Amygdala (tissue), 56 donors: ENCODE results near the gene CCDC121.

Source experiments
- DNase-seq, 56 donors: peaks; one replicate each; lab custom pipeline; 2025; lab: John Stamatoyannopoulos, UW

The CCDC121 gene

DNA sequence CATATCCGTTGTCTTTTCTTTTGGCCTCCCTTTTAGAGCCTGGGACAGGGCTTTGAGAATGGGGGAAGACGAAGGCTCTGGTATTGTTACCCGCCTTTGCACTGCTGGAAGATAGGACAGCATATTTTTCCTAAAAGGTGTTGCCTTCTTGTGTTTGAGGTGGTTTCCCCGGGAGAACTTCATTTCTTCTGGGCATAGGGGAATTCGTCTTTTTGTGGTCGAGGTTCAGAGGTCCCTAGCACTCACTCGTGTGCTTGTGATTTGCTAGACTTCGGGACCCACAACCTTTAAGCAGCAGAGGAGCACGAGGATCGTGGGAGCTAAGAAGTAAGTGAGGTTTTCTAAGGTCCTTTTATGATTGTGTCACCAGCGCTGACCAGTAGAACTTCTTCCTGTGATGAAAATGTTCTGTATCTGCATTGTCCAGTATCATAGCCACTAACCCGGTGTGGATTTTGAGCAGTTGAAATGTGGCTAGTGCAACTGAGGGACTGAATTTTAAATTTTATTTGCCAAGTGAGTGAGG lies 45.4 kb downstream of the CCDC121 start:
- DNase-seq, result no peak

DNA sequence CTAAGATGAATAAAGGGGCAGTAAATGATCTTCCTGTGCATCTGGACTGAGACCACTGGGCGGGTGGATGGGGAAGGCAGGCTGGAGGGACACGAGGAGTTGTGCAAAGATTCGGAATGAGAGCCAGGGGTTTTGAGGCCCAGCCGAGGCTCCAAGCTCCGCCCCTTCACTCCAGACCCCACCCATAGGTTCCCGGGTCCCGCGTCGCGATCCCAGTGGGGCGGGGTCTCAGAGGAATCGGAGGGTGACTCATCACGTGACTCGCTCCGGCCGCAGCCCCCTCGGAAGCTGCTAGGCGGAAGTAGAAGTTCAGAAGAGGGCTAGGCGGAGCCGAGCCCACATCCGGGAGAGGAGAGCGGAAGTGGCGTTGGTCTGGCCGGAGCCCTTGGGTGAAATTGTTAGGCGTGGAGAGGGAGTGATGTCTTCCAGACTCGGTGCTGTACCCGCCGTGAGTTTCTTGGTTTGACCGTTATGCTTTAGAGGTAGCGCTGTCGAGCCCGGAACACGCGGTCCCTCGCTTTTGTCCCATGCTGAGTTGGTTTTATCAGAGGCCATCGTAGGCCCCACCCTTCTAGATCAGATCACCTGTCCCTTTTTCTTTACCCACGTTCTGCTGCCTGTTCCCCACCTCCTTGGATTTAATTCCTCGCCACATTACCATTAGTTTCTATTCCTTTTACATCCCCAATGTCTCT lies 46.0 kb downstream of the CCDC121 start, which contains the start of gene ZNF512:
TSS of gene ZNF512 (plus strand) at position 348 of the 695 bp plus-strand sequence. CDS start at position 419, 71 bp downstream.
- DNase-seq, result peak; percentile 41 to 93 (median 77)

DNA sequence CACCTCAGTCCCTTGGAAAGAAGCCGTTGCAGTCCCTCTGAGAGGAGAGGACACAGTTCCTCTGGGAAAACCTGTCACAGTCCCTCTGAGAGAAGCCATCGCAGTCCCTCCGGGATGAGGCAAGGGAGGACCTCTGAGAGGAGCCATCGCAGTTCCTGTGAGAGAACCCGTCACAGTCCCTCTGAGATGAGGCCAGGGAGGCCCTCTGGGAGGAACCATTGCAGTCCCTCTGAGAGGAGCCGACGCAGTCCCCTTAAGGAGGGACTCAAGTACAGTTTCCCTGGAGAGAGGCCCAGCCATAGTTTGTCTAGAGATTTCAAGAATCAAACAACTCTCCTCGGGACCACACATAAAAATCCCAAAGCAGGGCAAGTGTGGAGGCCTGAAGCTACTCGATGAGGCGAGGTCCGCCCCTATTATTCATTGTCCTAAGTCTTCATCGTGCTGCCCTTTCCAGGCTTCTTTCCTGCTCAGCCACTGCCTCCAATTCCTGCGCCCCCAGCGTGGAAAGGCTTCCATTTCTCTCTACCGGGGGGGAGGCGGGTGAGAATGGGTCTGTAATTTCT lies 46.6 kb downstream of the CCDC121 start:
- peak in 3 of 56 donors; percentile 2 to 26 (median 12) for DNase-seq

DNA sequence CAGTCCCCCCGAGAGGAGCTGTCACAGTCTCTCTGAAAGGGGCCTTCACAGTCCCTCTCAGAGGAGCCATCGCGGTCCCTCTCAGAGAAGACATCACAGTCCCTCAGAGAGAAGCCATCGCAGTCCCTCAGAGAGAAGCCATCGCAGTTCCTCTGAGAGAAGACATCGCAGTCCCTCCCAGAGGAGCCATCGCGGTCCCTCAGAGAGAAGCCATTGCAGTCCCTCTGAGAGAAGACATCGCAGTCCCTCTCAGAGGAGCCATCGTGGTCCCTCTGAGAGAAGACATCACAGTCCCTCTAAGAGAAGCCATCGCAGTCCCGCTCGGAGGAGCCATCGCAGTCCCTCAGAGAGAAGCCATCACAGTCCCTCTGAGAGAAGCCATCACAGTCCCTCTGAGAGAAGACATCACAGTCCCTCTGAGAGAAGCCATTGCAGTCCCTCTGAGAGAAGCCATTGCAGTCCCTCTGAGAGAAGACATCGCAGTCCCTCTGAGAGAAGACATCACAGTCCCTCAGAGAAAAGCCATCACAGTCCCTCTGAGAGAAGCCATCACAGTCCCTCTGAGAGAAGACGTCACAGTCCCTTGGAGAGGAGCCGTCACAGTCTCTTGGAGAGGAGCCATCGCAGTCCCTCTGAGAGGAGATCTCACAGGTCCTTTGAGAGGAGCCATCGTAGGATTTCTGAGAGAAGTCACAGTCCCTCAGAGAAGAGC lies 47.2 kb downstream of the CCDC121 start:
- no peak for DNase-seq
